AG04449 (cell line): ENCODE results near the gene PIK3R4.
A peak's percentile ranks its signal among the peaks of the same experiment; 100 is the strongest.

Source experiments
- CTCF ChIA-PET: fragments of 350-600 bp; formaldehyde crosslinking; extraction: SDS; loops from one replicate; lab custom pipeline; 2021; ENCODE audit warnings: antibody characterized with exemption; lab: Yijun Ruan, JAX
- POLR2A ChIA-PET: fragments of 400-600, 350-600 bp; formaldehyde crosslinking; extraction: SDS; loops from one replicate; lab custom pipeline; 2020; ENCODE audit warnings: antibody characterized with exemption, inconsistent platforms; lab: Yijun Ruan, JAX
- DNase-seq: peaks from one replicate; pipeline ENCODE4 v3.0.0-alpha.2; 2010; ENCODE audit warnings: low read depth, low spot score
- H3K4me3 ChIP-seq: 2 replicates; pipeline ENCODE4 v1.5.1; 2011; ENCODE audit warnings: low read depth, mild to moderate bottlenecking, control low read depth, low read length
- CTCF ChIP-seq: IDR thresholded peaks from one replicate; pipeline ENCODE4 v1.5.1; 2011; ENCODE audit warnings: mild to moderate bottlenecking, moderate library complexity, low read length, control low read depth, inconsistent platforms; ENCODE audit not compliant: insufficient read depth; ENCODE audit errors: missing control alignments

Gene PIK3R4

GRCh38 chr3:130688697-130689470, 57.7 kb downstream of the PIK3R4 start:
- DNase-seq: peak; percentile 52
- H3K4me3 ChIP-seq: no peak overlapping the region
- CTCF ChIA-PET: no interaction called here
- TF ChIP-seq CTCF: no peak
- POLR2A ChIA-PET: no interaction called here

GRCh38 chr3:130688015-130688688, 58.5 kb downstream of the PIK3R4 start:
- no peak overlapping the region for H3K4me3 ChIP-seq
- ChIA-PET CTCF (interaction anchor here (0.9 kb wide), 1 partner anchor 20 kb away, joined by 3 read pairs; no protein-coding TSS in a partner anchor), POLR2A (no interaction called here)
- no peak for DNase-seq
- no peak for TF ChIP-seq CTCF

GRCh38 chr3:130687327-130687726, 59.3 kb downstream of the PIK3R4 start:
- ChIA-PET CTCF (interaction anchor here (0.9 kb wide), 1 partner anchor 20 kb away, joined by 3 read pairs; no protein-coding TSS in a partner anchor), POLR2A (no interaction called here)
- no peak overlapping the region for H3K4me3 ChIP-seq
- TF ChIP-seq CTCF: no peak
- DNase-seq: peak; percentile 42

- no peak for TF ChIP-seq CTCF
- ChIA-PET POLR2A (no interaction called here), CTCF (no interaction called here)
- DNase-seq: no peak
- no peak overlapping the region for H3K4me3 ChIP-seq
Measured at GRCh38 chr3:130686833-130687232, 59.8 kb downstream of the PIK3R4 start.

- no peak for TF ChIP-seq CTCF
- no peak for DNase-seq
- H3K4me3 ChIP-seq: no peak overlapping the region
- POLR2A ChIA-PET: no interaction called here
- CTCF ChIA-PET: no interaction called here
Measured at GRCh38 chr3:130682131-130682530, 64.5 kb downstream of the PIK3R4 start.

GRCh38 chr3:130679218-130679617, 67.4 kb downstream of the PIK3R4 start:
- POLR2A ChIA-PET: no interaction called here
- H3K4me3 ChIP-seq: no peak overlapping the region
- TF ChIP-seq CTCF: no peak
- CTCF ChIA-PET: no interaction called here
- DNase-seq: no peak
